Measurements from ENCODE around the gene KLHL22.
"Not testable (repeated sequence)": the region's sequence is repeated elsewhere in the genome, so short reads cannot be mapped to it uniquely, and the experiment has no call there.

KLHL22 gene

DNA sequence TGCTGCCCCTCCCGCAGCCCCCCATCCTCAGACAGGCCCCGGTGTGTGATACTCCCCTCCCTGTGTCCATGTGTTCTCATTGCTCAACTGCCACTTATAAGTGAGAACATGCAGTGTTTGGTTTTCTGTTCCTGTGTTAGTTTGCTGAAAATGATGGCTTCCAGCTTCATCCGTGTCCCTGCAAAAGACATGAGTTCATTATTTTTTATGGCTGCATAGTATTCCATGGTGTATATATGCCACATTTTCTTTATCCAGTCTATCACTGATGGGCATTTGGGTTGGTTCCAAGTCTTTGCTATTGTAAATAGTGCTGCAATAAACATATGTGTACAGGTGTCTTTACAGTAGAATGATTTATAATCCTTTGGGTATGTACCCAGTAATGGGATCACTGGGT lies 80.4 kb downstream of the KLHL22 start:
- not testable (repeated sequence) for DNase-seq

GRCh38 chr22:20414450-20414849 lies 81.1 kb downstream of the KLHL22 start:
- no peak for DNase-seq

- DNase-seq = no peak
Observed at GRCh38 chr22:20414059-20414440, 81.5 kb downstream of the KLHL22 start.

GRCh38 chr22:20413217-20414058 lies 82.2 kb downstream of the KLHL22 start:
- no peak for DNase-seq

DNA sequence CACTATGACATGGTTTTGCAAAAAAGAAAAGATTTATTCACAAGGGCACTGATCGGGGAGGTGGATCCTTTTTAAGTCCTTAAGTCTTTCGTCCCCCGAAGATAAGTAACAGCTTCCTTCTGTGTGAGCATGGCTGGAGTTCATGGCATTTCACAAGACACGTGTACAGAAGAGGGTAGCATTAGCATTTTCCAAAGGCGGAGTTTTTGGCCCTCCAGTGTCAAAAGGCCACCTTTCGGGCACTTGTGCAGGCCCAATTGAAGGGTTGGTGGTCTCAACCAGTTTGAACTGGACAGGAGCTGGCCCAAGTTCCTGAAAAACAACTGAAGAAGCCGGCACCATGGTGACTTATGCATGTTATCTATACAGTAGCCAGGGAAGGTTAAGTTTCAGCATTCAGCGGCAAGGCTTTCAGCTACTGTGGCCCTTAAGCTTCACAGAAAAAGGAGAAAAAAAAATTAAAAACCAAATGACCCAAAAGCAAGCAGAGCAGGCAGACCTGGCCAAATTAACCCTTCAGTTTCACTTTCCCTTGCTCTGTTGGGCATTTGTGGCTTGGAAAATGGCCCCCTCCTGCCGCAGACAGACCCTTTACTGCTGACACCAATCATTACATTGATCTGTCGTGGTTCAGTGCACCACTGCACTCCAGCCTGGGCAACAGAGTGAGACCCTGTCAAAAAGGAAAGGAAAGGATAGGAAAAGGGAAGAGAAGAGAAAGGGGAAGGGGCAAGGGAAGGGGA lies 83.0 kb downstream of the KLHL22 start:
- no peak for DNase-seq

DNA sequence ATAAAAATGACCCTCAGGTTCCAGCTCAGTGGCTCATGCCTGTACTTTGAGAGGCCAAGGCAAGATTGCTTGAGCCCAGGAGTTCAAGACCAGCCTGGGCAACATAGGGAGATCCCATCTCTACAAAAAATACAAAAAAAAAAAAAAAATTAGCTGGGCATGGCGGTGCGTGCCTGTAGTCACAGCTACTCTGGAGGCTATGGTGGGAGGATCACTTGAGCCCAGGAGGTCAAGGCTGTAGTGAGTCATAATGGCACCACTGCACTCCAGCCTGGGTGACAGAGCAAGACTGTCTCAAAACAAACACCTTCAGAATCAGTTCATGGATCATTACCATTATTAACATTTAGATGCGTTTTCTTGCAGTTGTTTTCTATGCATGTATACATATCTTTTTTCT lies 86.2 kb downstream of the KLHL22 start:
- not testable (repeated sequence) for DNase-seq

- DNase-seq = no peak
Observed at GRCh38 chr22:20408891-20409290, 86.7 kb downstream of the KLHL22 start.

- no peak for DNase-seq
Observed at GRCh38 chr22:20407829-20408228, 87.8 kb downstream of the KLHL22 start.

GRCh38 chr22:20406686-20407408 lies 88.7 kb downstream of the KLHL22 start:
- no peak for DNase-seq

DNA sequence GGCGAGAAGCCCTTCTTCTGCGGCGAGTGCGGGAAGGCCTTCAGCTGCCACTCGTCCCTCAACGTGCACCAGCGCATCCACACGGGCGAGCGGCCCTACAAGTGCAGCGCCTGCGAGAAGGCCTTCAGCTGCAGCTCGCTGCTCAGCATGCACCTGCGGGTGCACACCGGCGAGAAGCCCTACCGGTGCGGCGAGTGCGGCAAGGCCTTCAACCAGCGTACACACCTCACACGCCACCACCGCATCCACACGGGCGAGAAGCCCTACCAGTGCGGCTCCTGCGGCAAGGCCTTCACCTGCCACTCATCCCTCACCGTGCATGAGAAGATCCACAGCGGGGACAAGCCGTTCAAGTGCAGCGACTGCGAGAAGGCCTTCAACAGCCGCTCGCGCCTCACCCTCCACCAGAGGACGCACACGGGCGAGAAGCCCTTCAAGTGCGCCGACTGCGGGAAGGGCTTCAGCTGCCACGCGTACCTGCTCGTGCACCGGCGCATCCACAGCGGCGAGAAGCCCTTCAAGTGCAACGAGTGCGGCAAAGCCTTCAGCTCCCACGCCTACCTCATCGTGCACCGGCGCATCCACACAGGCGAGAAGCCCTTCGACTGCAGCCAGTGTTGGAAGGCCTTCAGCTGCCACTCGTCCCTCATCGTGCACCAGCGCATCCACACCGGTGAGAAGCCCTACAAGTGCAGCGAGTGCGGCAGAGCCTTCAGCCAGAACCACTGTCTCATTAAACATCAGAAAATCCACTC lies 89.5 kb downstream of the KLHL22 start:
- DNase-seq = no peak

DNA sequence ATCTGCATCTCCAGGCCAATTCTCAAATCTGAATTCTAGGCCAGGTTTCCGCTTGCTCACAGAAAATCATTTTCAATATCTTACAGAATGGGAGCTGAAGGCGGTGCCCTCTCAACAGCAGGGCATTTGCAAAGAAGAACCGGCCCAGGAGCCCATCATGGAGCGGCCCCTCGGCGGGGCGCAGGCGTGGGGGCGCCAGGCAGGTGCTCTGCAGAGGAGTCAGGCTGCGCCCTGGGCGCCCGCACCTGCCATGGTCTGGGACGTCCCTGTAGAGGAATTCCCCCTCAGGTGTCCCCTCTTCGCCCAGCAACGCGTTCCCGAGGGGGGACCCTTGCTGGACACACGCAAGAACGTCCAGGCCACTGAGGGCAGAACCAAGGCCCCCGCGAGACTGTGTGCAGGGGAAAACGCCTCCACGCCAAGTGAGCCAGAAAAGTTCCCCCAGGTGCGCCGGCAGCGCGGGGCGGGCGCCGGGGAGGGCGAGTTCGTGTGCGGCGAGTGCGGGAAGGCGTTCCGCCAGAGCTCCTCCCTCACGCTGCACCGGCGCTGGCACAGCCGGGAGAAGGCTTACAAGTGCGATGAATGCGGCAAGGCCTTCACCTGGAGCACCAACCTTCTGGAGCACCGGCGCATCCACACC lies 90.2 kb downstream of the KLHL22 start:
- DNase-seq = no peak

- no peak for DNase-seq
Observed at GRCh38 chr22:20404881-20405280, 90.7 kb downstream of the KLHL22 start.

DNA sequence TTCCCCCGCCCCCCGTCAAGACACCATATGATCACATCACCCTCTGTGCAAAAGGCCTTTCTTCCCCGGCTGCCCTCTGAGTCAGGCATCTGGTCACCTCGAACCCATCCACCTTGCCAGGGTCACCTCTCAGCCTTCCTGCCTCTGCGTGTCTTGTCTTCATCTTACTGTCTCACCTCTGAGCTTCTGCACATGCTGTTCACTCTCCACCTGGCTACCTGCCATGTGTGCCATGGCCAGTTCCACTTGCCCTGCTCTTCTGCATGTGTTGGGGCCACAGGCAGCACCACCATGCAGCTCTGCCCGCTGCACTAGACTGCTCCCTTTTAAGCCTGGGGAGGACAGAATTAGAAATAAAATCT lies 91.8 kb downstream of the KLHL22 start:
- DNase-seq = no peak

DNA sequence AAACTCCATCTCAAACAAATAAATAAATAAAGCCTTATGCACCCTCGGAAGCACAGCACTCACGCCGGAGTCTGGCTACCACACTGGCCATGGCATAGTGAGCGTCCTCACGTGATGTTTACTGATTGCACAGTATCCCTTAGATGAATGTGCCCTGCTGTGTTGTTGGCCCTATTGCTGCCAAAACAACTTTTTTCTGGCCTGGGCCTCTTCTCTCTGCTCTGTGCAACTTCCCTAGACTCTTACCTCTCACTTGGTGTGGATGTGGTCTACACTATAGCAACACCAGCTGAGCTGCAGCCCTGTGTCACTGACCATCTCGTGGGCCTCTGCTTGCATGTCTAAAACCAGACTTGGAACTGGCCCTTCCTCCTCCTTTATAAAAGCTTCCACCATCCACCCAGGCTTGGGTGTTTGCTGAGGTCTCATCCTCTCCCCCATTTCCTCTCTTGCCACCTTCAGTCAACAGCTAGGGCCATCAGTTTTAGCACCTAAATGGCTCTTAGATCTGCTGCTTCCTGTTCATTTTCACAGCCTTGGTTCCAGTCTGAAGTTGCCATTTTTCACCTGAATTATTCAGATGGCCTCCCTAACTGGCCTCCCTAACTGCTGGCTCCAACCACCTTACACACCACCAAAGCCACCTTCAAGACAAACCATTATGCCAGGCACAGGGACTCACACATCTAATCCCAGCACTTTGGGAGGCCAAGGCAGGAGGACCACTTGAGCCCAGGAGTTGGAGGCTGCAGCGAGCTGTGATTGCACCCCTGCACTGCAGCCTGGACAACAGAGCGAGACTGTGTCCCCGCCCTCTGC lies 92.4 kb downstream of the KLHL22 start:
- DNase-seq = no peak

DNA sequence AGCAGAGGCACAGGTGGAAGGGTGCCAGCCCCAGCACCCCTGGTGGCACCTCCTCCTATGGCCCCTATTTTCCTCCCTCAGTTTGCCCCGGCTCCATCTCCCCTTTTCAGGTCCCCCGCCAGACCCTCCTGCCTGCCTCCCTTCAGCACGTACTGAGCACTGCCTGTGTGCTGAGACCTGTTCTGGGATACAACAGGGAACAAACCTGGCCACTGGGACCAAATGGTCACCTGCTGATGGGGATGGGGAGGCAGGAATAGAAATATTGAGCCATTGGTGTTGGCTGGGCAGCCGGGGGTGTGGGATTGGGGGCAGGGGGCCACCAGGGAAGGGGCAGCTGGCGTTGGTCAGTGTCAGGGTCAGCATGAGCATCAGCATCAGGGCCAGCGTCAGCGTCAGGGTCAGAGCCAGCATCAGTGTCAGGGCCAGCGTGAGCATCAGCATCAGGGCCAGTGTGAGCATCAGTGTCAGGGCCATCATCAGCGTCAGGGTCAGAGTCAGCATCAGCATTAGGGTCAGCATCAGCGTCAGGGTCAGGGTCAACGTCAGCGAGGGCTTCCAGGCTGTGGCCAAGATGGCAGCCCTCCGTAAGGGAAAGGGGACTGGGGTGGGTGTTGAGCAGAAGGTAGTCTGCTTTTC lies 94.1 kb downstream of the KLHL22 start:
- DNase-seq = no peak

- DNase-seq = no peak
Observed at GRCh38 chr22:20400606-20401375, 94.8 kb downstream of the KLHL22 start.

GRCh38 chr22:20399866-20400605 lies 95.6 kb downstream of the KLHL22 start:
- no peak for DNase-seq

- no peak for DNase-seq
Observed at GRCh38 chr22:20398420-20398819, 97.2 kb downstream of the KLHL22 start.

GRCh38 chr22:20397498-20397897 lies 98.1 kb downstream of the KLHL22 start:
- no peak for DNase-seq
